Hindlimb muscle (tissue), 1 donor: Measurements from ENCODE around the gene ERI2. TPM values are rescaled to one million over a fixed set of nuclear protein-coding genes. Genes with fewer than 3 reads are reported as not detected.

Source experiments
- DNase-seq: peaks from one replicate; pipeline ENCODE4 v3.0.0-alpha.2; 2013
- polyA plus RNA-seq: library from polyadenylated mRNA; unstranded; fragments of 120-200 nt; gene quantifications from one replicate; pipeline ENCODE4 v1.2.1, GENCODE V29; 2013; ENCODE audit not compliant: insufficient read length

The ERI2 gene, protein sequence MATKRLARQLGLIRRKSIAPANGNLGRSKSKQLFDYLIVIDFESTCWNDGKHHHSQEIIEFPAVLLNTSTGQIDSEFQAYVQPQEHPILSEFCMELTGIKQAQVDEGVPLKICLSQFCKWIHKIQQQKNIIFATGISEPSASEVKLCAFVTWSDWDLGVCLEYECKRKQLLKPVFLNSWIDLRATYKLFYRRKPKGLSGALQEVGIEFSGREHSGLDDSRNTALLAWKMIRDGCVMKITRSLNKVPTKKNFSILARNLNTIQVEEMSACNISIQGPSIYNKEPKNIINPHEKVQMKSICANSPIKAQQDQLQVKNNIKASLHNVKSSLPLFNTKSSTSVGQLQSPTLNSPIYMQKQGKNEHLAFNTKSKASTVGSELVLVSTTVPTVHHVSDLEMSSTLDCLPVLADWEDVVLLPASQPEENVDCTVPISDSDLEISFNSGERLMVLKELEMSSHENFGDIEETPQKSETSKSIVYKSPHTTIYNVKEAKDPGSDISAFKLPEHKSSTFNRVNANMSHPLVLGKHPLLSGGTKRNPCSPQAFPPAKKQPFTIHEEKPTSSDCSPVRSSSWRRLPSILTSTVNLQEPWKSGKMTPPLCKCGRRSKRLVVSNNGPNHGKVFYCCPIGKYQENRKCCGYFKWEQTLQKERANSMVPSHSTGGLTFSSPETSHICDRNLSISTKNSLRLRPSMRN
- 18.2 TPM for polyA plus RNA-seq

DNA sequence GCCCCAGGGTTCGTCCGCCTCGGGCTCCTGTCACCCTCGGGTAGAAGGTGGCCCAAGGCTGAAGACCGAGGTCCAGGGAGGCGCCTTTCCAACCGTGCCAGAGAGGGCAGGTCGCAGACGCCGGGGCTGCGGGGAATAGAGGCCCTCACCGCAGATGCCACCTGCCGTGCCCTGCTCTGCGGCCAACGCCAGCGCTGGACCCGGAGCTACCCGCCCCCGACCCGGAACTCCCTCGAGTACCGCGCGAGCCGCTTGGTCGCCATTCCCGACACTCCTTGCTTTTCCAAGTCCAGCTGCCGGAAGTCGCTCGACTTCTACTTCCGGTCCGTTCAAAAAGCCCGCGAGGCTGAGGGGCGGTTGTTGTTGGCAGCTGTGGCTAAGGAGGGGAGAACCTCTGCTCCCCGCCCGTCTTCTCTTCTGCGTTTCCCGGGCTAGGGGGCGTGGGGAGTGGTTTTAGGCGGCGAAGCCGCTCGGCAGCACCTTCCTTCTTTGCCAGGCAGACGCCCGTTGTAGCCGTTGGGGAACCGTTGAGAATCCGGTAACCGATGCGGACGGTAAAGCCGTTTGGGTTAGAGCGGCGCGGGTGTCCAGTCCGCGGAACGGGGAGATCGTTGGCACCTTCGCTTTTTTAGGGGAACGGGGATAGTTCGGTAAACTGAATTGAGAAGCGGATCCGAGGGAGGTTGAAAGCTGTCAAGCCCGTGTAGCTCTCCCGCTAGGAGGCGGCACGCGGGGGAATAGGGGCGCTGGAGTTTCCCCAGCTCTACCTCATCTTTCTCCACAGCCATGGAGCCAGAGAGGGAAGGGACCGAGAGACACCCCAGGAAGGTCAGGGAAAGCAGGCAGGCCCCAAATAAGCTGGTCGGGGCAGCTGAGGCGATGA, at the start of gene ERI2, which contains the start of gene REXO5:
TSS of gene ERI2 (minus strand) at position 305 of the 883 bp plus-strand sequence. CDS start at position 263, 42 bp downstream.
TSS of gene REXO5 (plus strand) at position 360 of the 883 bp plus-strand sequence. CDS start at position 787, 427 bp downstream.
- DNase-seq: peak; percentile 94

DNA sequence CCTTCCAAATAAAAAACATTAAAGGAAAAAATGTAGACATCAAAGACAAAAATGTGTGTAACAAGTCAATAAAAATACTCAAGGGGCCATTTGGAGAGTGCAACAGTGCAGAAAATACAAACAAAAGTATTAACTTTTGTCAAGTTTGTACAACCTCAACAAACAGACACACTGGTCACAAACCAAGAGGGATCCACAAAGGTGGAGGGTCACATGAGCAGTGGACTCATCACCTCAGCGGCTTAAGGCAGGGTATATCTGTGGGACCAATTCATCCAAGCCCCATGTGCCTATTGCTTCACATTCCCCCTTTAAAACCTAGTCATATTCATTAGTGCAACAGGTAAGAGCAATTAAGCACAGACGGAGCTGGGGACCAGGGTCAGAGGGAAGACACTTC, 48.7 kb upstream of the ERI2 start:
- DNase-seq: no peak

DNA sequence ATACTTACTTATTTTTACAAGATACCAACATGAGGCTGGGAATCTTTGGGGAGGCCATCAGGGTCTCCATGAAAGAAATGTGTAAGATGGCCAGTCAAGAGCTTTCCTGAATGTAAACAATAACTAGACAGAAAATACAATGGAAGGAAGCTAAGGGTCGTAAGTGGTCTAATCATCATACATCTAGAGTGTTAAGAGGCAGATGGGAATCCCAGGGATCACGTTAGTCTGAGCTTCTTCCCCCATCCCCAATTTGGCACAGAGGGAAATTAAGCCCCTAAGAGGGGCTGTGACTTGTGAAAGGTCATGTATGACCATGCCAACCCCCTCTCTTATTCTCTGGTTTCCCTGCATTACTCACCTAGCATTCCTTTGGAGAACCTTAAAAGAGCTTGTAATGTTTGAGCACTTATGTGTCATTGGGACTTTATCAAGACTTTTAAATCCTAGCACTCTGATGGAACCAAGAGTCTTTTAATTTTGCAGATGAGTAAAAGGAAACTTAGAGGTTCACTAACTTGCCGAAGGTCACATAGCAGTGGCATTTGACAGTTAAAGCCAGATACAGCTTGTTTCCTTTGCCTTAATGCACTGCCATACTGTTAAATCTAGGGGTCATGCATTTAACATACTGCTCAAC, 47.8 kb upstream of the ERI2 start:
- DNase-seq: no peak

GRCh38 chr16:20853143-20853542, 46.9 kb upstream of the ERI2 start:
- no peak for DNase-seq

GRCh38 chr16:20851601-20852000, 45.3 kb upstream of the ERI2 start:
- DNase-seq: peak; percentile 80

DNA sequence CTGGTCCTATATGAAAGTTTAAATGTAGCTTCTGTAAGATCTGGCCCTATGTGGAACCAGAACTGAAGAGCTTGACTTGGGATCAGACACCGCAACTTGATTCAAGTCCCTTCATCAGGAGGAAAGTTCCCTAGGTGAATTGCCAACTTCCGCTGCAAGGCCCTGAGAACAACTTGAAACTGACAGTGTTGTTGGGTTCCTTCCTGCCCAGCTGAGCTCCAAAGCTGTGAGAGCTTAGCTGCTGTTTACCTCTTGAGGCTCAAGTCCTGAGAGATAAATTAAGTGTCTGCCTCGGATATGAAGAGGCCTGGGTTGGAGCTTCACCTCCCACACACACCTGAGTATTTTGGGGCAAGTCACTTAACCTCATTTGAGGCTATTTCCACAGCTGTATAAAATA, 44.7 kb upstream of the ERI2 start:
- no peak for DNase-seq

DNA sequence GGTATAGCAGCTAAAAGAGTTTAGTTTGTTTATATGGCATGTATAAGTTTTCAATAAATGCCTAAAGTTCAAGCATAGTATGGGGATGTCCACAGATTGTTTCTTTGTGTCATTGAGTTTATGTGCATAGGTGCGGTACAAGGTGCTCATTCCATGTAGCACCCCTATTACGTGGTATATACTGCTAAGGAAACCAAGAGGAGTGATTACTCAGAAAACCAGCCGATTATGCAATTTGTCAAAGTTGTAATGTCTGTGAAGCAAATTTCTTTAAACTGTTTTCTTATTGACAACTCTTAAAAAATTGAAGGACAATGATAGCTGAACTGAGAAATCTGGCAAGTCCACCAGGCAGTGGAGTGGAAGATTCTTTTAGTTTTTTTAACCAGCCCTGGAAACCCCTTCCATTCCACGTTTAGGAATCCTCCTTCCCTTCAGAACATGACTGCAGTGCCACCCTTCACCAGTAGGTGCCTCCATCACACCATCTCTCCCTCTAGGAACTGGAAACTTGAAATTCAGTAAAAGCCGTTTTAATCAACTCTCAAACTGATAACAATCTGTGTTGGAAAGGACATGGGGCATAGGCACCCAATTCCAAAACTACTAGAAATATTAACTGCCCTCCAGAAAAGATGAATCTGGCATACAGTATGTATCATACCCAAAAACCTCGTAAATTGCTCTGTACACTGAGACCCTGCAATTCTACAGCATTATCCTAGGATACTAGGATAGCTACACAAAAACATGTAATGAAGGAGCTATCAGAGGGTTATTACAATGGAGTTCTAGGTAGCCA, 43.5 kb upstream of the ERI2 start:
- DNase-seq: peak; percentile 70

- DNase-seq: no peak
These were observed 41.3 kb upstream of the ERI2 start for GRCh38 chr16:20847550-20847949.

DNA sequence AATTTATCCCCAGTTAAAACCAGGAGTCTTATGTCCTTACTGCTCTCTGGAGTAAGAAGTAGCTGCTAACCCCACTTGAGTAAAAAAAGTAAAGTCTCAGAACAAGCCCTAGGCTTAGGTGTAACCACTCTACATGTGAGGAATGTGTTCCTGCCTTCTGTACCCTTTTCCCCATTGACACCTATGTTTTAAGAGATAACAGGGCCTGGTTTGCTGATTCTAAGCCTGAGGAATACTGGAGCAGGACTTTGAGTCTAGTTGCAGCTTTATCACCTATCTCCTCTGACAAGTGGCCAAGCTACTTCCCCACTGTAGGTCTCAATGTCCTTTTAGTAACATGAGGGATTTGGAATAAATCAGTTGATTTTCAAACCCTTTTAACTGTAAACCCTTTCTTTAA, 40.3 kb upstream of the ERI2 start:
- no peak for DNase-seq

DNA sequence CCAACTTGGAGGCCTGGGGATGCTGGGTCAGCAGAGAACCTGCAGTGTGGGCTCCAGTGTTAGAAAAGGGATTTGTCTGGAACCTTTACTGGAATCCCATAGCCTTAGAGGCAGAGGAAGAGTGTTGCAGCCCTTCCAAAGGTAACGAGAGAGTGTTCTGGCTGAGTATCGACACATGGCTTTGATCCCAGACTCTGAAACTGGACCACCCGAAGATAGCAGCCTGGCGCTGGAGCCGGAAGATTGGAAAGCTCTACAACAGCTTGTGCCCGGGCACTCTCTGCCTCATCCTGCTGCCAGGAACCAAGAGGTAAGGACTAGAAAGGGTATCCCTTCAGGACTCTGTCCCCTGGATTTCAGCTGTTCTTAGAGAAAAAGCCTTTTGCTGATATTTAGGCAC, 39.8 kb upstream of the ERI2 start:
- no peak for DNase-seq

GRCh38 chr16:20844588-20844987, 38.3 kb upstream of the ERI2 start:
- no peak for DNase-seq

GRCh38 chr16:20844054-20844453, 37.8 kb upstream of the ERI2 start:
- no peak for DNase-seq

DNA sequence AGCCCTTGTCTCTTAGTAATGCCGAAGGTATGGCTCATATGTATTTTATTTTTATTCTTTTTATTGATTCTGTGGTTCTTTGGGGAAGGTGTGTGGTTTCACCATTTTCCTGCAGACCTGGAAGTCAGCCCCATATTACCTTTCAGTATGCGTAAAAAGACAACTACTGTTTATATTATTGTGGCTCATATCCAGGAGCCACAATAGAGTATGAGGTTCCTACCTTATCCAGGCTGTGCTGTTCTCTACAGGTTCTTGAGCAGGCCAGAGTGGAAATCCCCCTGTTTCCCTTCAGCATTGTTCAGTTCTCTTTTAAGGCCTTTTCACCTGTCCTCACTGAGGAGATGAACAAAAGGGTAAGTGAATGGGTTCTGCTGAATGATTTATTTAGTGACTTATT, 33.2 kb upstream of the ERI2 start:
- no peak for DNase-seq

- no peak for DNase-seq
These were observed 32.0 kb upstream of the ERI2 start for GRCh38 chr16:20838240-20838639.

DNA sequence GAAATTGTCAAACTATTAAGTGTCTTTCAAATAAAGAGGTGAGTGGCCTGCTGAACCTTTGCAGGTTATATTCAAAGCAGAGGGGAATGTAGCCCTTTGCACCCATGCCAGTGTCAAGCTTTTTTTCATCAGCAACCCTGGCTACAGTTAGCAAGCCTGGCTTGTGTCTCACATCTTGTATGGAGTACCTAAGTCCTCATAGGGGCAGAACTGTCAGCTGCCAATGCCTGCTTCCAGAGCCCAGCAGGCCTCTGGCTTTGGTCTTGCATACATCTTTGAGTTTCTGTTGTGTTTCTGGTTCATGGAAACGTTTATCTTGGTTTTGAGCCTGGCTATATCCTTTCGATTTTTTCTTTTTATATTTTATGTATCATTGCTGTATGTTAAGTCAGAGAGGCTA, 26.8 kb upstream of the ERI2 start:
- DNase-seq: no peak

DNA sequence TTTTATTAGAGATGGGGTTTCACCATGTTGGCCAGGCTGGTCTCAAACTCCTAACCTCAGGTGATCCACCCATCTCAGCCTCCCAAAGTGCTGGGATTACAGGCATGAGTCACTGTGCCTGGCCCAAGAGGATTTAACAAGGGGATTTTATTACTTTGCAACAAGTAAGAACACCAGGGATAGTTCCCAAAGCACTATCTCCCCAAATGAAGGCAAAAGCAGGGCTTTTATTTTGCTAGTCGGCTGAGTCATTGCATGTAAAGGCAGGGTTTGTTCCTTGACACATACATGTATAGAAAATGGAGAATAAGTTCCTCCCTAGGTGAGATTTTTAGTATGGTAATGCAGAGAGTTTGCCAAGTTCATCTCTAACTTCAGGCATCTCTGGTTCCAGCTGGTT, 24.1 kb upstream of the ERI2 start:
- DNase-seq: no peak

GRCh38 chr16:20829536-20829935, 23.3 kb upstream of the ERI2 start:
- no peak for DNase-seq

- no peak for DNase-seq
These were observed 19.8 kb upstream of the ERI2 start for GRCh38 chr16:20826039-20826566.

- no peak for DNase-seq
These were observed 16.5 kb upstream of the ERI2 start for GRCh38 chr16:20822521-20823325.

DNA sequence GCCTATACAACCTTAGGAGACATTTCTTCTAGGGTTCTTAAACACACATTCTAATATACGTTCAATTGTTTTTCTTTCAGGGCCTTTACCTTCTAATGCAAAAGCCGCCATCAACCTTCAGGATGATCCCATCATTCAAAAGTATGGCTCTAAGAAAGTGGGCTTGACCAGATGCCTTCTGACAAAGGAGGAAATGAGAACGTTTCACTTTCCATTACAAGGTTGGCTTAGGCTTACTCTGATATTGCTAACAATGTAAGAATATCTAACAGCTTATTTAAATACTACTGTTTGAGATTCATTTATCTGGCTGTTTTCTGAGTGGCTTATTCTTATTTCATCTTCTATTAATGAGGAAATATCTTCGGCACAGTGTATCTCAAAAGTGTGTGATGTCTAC, 15.4 kb upstream of the ERI2 start:
- no peak for DNase-seq
